ENCODE data around the gene RNF157. TPM values are rescaled to one million over a fixed set of nuclear protein-coding genes. Genes with fewer than 3 reads are reported as not detected.

The RNF157 gene
- total and polyA plus RNA-seq, 9 of the 15 experiments (the other 6 are each of a cell fraction or from before 2014, with no cell fraction given) = 8.1 to 31.7 (median 20.8) TPM

GRCh38 chr17:76239538-76240274, 587 bp downstream of the RNF157 start (continued):
- TF ChIP-seq U2AF1 (optimal IDR thresholded peaks at IDR 0.05; ENCODE audit: low read depth, low read length) (no peak), SRF (CRISPR knock-in tag; IDR thresholded peaks at IDR 0.05) (no peak), MYC (IDR thresholded peaks at IDR 0.05; ENCODE audit: low read depth, low read length) (0 out of 2 replicates have a peak, but pooled peaks have one; percentile 24), MYC (CRISPR knock-in tag; IDR thresholded peaks at IDR 0.05; ENCODE audit: borderline replicate concordance, low read depth) (no peak), CAMTA2 (CRISPR knock-in tag; conservative IDR thresholded peaks at IDR 0.05) (no peak), ZNF324 (CRISPR knock-in tag; IDR thresholded peaks at IDR 0.05) (no peak), MTF1 (CRISPR knock-in tag; IDR thresholded peaks at IDR 0.05; ENCODE audit: borderline replicate concordance) (no peak), ZNF41 (CRISPR knock-in tag; conservative IDR thresholded peaks at IDR 0.05) (no peak), E2F6 (IDR thresholded peaks at IDR 0.05; ENCODE audit: borderline replicate concordance in 1 of 2, extremely low read depth in 1 of 2, insufficient read depth in 1 of 2, insufficient read length in 1 of 2, low read depth in 1 of 2, low read length in 1 of 2, poor library complexity in 1 of 2, severe bottlenecking in 1 of 2) (peak; percentile 76 to 80), NFXL1 (CRISPR knock-in tag; IDR thresholded peaks at IDR 0.05) (no peak), CTBP1 (IDR thresholded peaks at IDR 0.05; ENCODE audit: borderline replicate concordance) (peak; percentile 61; the same call in 1 of the 2 replicates), ZNF384 (IDR thresholded peaks at IDR 0.05; ENCODE audit: low read depth, low read length) (no peak), RREB1 (CRISPR knock-in tag; IDR thresholded peaks at IDR 0.05) (peak; percentile 79; the same call in 1 of the 2 replicates), SFPQ (IDR thresholded peaks at IDR 0.05; ENCODE audit: low read depth, low read length) (no peak), ZZZ3 (IDR thresholded peaks at IDR 0.05) (no peak)
